H54 (cell line): ENCODE results near the gene GALNT17.
"Not testable (repeated sequence)": the region's sequence is repeated elsewhere in the genome, so short reads cannot be mapped to it uniquely, and the experiment has no call there.

ENCODE experiments used
- DNase-seq: peaks from one replicate; pipeline ENCODE4 v3.0.0; 2011; ENCODE audit warnings: low spot score, mixed read lengths; ENCODE audit not compliant: insufficient read length
- FAIRE-seq: peaks from 3 replicates; lab custom pipeline; 2011; peaks lifted over from hg19 to GRCh38; lab: Jason Lieb, UNC
- POLR2A ChIP-seq: IDR thresholded peaks from 2 replicates; pipeline ENCODE4 v1.6.1; 2011; ENCODE audit warnings: low read depth, mild to moderate bottlenecking, low read length

Gene GALNT17

GRCh38 chr7:71637578-71637977 is 505.6 kb downstream of the GALNT17 start:
- FAIRE-seq (no peak), DNase-seq (no peak)
- TF ChIP-seq POLR2A = no peak

- TF ChIP-seq POLR2A = no peak
- DNase-seq (no peak), FAIRE-seq (no peak)
Measured at GRCh38 chr7:71638108-71638507, 506.2 kb downstream of the GALNT17 start.

- DNase-seq (no peak), FAIRE-seq (no peak)
- no peak for TF ChIP-seq POLR2A
Measured at GRCh38 chr7:71639382-71640085, 507.6 kb downstream of the GALNT17 start.

- FAIRE-seq, DNase-seq: not testable (repeated sequence)
Measured at GRCh38 chr7:71643031-71643430, 511.1 kb downstream of the GALNT17 start.

GRCh38 chr7:71645836-71646235 is 513.9 kb downstream of the GALNT17 start:
- no peak for TF ChIP-seq POLR2A

GRCh38 chr7:71649812-71650211 is 517.9 kb downstream of the GALNT17 start:
- FAIRE-seq (no peak), DNase-seq (no peak)
- no peak for TF ChIP-seq POLR2A

More at GRCh38 chr7:71645836-71646235, 513.9 kb downstream of the GALNT17 start:
- FAIRE-seq (no peak), DNase-seq (no peak)

GRCh38 chr7:71650653-71651337 is 518.9 kb downstream of the GALNT17 start:
- TF ChIP-seq POLR2A = no peak
- DNase-seq (no peak), FAIRE-seq (no peak)

GRCh38 chr7:71652510-71652909 is 520.6 kb downstream of the GALNT17 start:
- no peak for TF ChIP-seq POLR2A
- no peak for FAIRE-seq
- no peak for DNase-seq

- FAIRE-seq (no peak), DNase-seq (no peak)
- no peak for TF ChIP-seq POLR2A
Measured at GRCh38 chr7:71657386-71657785, 525.4 kb downstream of the GALNT17 start.

- DNase-seq (no peak), FAIRE-seq (no peak)
- no peak for TF ChIP-seq POLR2A
Measured at GRCh38 chr7:71659622-71660021, 527.7 kb downstream of the GALNT17 start.

- no peak for TF ChIP-seq POLR2A
- DNase-seq (no peak), FAIRE-seq (no peak)
Measured at GRCh38 chr7:71661671-71662224, 529.8 kb downstream of the GALNT17 start.

GRCh38 chr7:71665716-71666115 is 533.8 kb downstream of the GALNT17 start:
- FAIRE-seq = no peak
- no peak for DNase-seq
- no peak for TF ChIP-seq POLR2A

- FAIRE-seq (no peak), DNase-seq (no peak)
- TF ChIP-seq POLR2A = no peak
Measured at GRCh38 chr7:71668572-71668971, 536.6 kb downstream of the GALNT17 start.

GRCh38 chr7:71679480-71679879 is 547.5 kb downstream of the GALNT17 start:
- FAIRE-seq (no peak), DNase-seq (no peak)
- no peak for TF ChIP-seq POLR2A
